Gastrocnemius medialis (tissue), 4 donors: Measurements from ENCODE around the gene SGMS1. TPM values are rescaled to one million over a fixed set of nuclear protein-coding genes. Genes with fewer than 3 reads are reported as not detected.

Experiments used
- ATAC-seq, 2 donors: fragments of 150-250 bp; one replicate each; pipeline ENCODE4 v1.9.1; 2016
- DNase-seq, 2 donors: peaks; one replicate each; pipeline ENCODE4 v3.0.0-alpha.2; 2019
- H3K27ac ChIP-seq, 4 donors: fragments of 200-600 bp; sonication (generic); 1 replicate in 1 of 4; 2 replicates in 3 of 4; pipeline ENCODE4 v1.5.1; 2016 to 2018; ENCODE audit warnings: mild to moderate bottlenecking in 2 of 4, moderate library complexity in 1 of 4
- H3K27me3 ChIP-seq, 3 donors: fragments of 200-600 bp; sonication (generic) in 2 of 3; 1 replicate in 1 of 3; 2 replicates in 2 of 3; pipeline versions ENCODE4 v1.5.1 to v1.6.0; 2016 to 2019; ENCODE audit warnings: mild to moderate bottlenecking in 1 of 3, moderate library complexity in 1 of 3
- H3K36me3 ChIP-seq, 2 donors: fragments of 200-600 bp; sonication (generic) in 1 of 2; one replicate each; pipeline ENCODE4 v1.5.1; 2017 to 2018
- H3K4me1 ChIP-seq, 2 donors: fragments of 200-600 bp; sonication (generic) in 1 of 2; one replicate each; pipeline ENCODE4 v1.5.1; 2016 to 2017; ENCODE audit warnings: mild to moderate bottlenecking in 2 of 2
- H3K4me3 ChIP-seq, 4 donors: fragments of 200-600 bp; sonication (generic) in 3 of 4; 1 replicate in 1 of 4; 2 replicates in 3 of 4; pipeline ENCODE4 v1.5.1; 2016 to 2019; ENCODE audit warnings: mild to moderate bottlenecking in 2 of 4
- H3K9me3 ChIP-seq, 3 donors: fragments of 200-600 bp; sonication (generic) in 2 of 3; 1 replicate in 1 of 3; 2 replicates in 2 of 3; pipeline ENCODE4 v1.5.1; 2016 to 2019
- POLR2A ChIP-seq, 2 donors: fragments of 450-650 bp; IDR thresholded peaks; one replicate each; pipeline ENCODE4 v1.6.1; 2017; ENCODE audit warnings: antibody characterized with exemption in 2 of 2, mild to moderate bottlenecking in 2 of 2, moderate library complexity in 2 of 2
- in situ Hi-C, 4 donors: fragments of 200-750 bp; cut with MboI; loops; one replicate each; pipeline versions ENCODE4 v1.15.0 to v1.8.0; 2017; ENCODE audit warnings: low sequenced_read_pairs in 4 of 4
- intact Hi-C: fragments of 100-400 bp; cut with DNase I; formaldehyde crosslinking; loops from one replicate; pipeline ENCODE4 v1.15.1; 2023; ENCODE audit warnings: low total_unique reads
- total RNA-seq, 4 donors: library from RNA; depleted of rRNA; stranded (reverse); fragments of >200 nt; gene quantifications; one replicate each; pipeline versions ENCODE4 v1.1.0 to v1.2.3, GENCODE V29; 2016
- TF ChIP-seq, protein P1 (sequence below), 5 experiments: fragments of 450-650 bp in 3 of 5; fragments of 200-600 bp in 2 of 5; sonication (generic) in 2 of 5; IDR thresholded peaks in 4 of 5; conservative IDR thresholded peaks in 1 of 5; 1 replicate in 4 of 5; 2 replicates in 1 of 5; pipeline ENCODE4 v1.5.1; 2016 to 2019; ENCODE audit warnings: antibody characterized with exemption in 5 of 5, mild to moderate bottlenecking in 3 of 5, moderate library complexity in 3 of 5

The SGMS1 gene
- total RNA-seq, 4 donors from 2014 or later, result 17.6 to 30.7 (median 25.0) TPM

DNA sequence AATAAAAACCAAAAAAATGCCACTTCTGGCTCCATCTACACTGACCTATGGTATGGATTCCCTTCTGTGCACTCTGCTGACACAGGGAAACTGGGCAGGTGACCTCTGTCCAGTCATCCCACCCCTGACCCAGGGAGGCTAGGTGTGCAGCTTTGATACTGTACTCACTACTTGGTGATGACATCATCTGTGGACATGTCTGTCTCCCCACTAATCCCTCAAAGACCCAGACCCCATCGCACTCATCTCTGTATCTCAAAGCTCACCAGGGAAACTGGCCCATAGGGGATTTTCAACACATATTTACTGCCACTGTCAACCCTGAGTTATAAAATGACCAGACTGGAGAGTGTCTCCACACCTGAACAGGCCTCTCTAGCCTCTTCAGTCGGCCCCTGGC is 10.6 kb downstream of the SGMS1 start:
- ATAC-seq (no peak), DNase-seq (no peak)
- Histone ChIP-seq H3K27ac (peak overlapping the region in 1 of 4 donors; percentile 60), H3K9me3 (no peaks in the 10 kb centered on the region), H3K4me1 (peaks cover 39 to 45% of the 10 kb centered on the region in 2 donors), H3K4me3 (no peak overlapping the region), H3K27me3 (no peaks in the 10 kb centered on the region), H3K36me3 (no peaks in the 10 kb centered on the region)
- in situ Hi-C loops (loop anchor here in 1 of 4 donors (25.0 kb wide), 1 partner anchor 201 kb away; no protein-coding TSS in a partner anchor), intact Hi-C loops (loop anchor here (5.0 kb wide), 1 partner anchor 291 kb away; no protein-coding TSS in a partner anchor)
- no peak for TF ChIP-seq POLR2A (IDR thresholded peaks at IDR 0.05)
- TF ChIP-seq, protein P1, sequence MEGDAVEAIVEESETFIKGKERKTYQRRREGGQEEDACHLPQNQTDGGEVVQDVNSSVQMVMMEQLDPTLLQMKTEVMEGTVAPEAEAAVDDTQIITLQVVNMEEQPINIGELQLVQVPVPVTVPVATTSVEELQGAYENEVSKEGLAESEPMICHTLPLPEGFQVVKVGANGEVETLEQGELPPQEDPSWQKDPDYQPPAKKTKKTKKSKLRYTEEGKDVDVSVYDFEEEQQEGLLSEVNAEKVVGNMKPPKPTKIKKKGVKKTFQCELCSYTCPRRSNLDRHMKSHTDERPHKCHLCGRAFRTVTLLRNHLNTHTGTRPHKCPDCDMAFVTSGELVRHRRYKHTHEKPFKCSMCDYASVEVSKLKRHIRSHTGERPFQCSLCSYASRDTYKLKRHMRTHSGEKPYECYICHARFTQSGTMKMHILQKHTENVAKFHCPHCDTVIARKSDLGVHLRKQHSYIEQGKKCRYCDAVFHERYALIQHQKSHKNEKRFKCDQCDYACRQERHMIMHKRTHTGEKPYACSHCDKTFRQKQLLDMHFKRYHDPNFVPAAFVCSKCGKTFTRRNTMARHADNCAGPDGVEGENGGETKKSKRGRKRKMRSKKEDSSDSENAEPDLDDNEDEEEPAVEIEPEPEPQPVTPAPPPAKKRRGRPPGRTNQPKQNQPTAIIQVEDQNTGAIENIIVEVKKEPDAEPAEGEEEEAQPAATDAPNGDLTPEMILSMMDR (IDR thresholded peaks at IDR 0.05 in 4 of 5, conservative IDR thresholded peaks at IDR 0.05 in 1 of 5), result no peak

DNA sequence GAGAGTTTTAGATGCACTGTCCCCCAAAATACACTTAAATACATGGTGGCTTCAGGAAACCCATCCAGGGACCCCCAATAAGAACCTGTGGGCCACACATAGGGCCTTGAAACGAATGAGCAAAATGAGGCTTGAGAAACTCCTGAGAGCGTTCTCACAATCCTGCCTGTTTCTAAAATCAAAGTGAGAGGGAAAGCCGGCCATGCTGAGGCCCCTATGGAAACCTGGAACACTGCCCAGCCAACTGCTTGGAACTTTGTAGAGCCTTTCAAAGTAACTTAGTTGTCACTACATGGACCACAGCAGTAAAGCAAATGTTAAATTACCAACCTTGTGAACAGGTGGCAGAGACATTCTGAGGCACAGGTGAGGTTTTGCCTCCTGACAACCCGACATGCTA is 13.4 kb downstream of the SGMS1 start:
- intact Hi-C loops (loop anchor here (5.0 kb wide), 1 partner anchor 288 kb away; no protein-coding TSS in a partner anchor), in situ Hi-C loops (loop anchor here in 1 of 4 donors (25.0 kb wide), 1 partner anchor 198 kb away; no protein-coding TSS in a partner anchor)
- TF ChIP-seq POLR2A (IDR thresholded peaks at IDR 0.05), result no peak
- TF ChIP-seq, protein P1 (IDR thresholded peaks at IDR 0.05 in 4 of 5, conservative IDR thresholded peaks at IDR 0.05 in 1 of 5), result no peak
- Histone ChIP-seq H3K9me3 (no peaks in the 10 kb centered on the region), H3K27me3 (no peaks in the 10 kb centered on the region), H3K27ac (no peak overlapping the region), H3K4me3 (no peak overlapping the region), H3K4me1 (peaks cover 58 to 60% of the 10 kb centered on the region in 2 donors), H3K36me3 (no peaks in the 10 kb centered on the region)
- no peak for DNase-seq
- no peak for ATAC-seq

DNA sequence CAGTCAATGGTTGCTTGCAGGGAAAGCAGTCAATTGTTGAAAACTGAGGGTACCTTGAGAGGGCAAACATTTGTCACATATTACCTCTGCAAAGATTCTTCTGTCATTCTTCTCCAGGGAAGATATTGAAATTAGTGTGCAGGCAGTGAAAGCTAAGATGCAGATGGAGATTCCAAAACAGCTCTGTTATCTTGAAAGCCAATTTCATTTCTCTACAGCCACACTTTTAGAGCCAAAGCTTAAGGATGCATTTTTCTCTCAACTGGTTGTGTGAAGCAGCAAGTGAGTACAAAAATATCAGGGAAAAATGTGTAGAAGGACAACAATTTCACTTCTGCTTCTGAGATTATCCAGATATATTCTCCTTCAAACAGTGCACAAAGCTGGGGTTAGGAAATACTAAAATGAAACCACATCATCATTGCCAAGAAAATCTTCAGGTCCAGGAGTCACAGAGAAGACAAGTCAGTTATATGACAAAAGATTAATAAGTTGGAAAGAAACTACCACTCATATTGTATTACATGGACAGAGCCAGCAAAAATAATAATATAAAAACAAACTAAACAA is 16.3 kb downstream of the SGMS1 start:
- H3K4me3 ChIP-seq, result no peak overlapping the region
- no peaks in the 10 kb centered on the region for H3K36me3 ChIP-seq
- ATAC-seq (no peak), DNase-seq (no peak)
- peak overlapping the region in 1 of 4 donors; percentile 4 for H3K27ac ChIP-seq
- no peaks in the 10 kb centered on the region for H3K9me3 ChIP-seq
- no peak for TF ChIP-seq POLR2A (IDR thresholded peaks at IDR 0.05)
- TF ChIP-seq, protein P1 (IDR thresholded peaks at IDR 0.05 in 4 of 5, conservative IDR thresholded peaks at IDR 0.05 in 1 of 5), result no peak
- H3K27me3 ChIP-seq, result no peaks in the 10 kb centered on the region
- intact Hi-C loops, result no loop called here
- in situ Hi-C loops, result loop anchor here in 1 of 4 donors (25.0 kb wide), 1 partner anchor 195 kb away; no protein-coding TSS in a partner anchor
- peaks cover 49 to 53% of the 10 kb centered on the region in 2 donors for H3K4me1 ChIP-seq

DNA sequence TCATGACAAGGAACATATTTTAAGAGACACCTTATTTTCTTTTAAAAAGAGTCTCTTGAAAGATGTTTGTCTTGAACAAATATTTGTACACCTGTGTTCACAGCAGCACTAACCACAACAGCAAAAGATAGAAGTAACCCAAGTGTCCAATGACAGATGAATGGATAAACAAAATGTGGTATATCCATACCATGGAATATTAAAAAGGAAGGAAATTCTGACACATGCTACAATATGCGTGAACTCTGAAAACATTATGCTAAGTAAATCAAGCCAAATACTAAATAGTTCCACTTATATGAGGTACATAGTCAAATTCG is 17.8 kb downstream of the SGMS1 start:
- Histone ChIP-seq H3K36me3 (no peaks in the 10 kb centered on the region), H3K27ac (peak overlapping the region; percentile 61 to 72 (median 69)), H3K4me3 (no peak overlapping the region), H3K4me1 (peaks cover 43 to 49% of the 10 kb centered on the region in 2 donors), H3K27me3 (no peaks in the 10 kb centered on the region), H3K9me3 (no peaks in the 10 kb centered on the region)
- intact Hi-C loops (no loop called here), in situ Hi-C loops (loop anchor here in 1 of 4 donors (25.0 kb wide), 1 partner anchor 194 kb away; no protein-coding TSS in a partner anchor)
- ATAC-seq, result no peak
- no peak for DNase-seq
- TF ChIP-seq, protein P1 (IDR thresholded peaks at IDR 0.05 in 4 of 5, conservative IDR thresholded peaks at IDR 0.05 in 1 of 5), result no peak
- no peak for TF ChIP-seq POLR2A (IDR thresholded peaks at IDR 0.05)
